Adipose tissue (tissue), 3 donors: ENCODE results near the gene LIG1. TPM values are rescaled to one million over a fixed set of nuclear protein-coding genes. Genes with fewer than 3 reads are reported as not detected.

Experiments
- H3K27ac ChIP-seq: one replicate; pipeline ENCODE4 v1.5.1; 2013; ENCODE audit warnings: low read depth, low read length
- WGBS, 3 donors: extraction: QIAGEN DNeasy Blood & Tissue Kit; methylation state at CpG; one replicate each; pipeline ENCODE4 v1.1.7; 2013; 5-methylcytosine and 5-hydroxymethylcytosine counted together
- polyA plus RNA-seq, 3 donors: library from polyadenylated mRNA; stranded (reverse); fragments of 200-250 nt; gene quantifications; one replicate each; pipeline ENCODE4 v1.2.3, GENCODE V29; 2013
- donor health status: healthy with polysubstance abuse.
- donor health status: Bipolar disorder and iron deficiency.
- donor health status: healthy.

LIG1 gene
- polyA plus RNA-seq, 3 donors, result 6.3 to 18.5 (median 7.4) TPM

DNA sequence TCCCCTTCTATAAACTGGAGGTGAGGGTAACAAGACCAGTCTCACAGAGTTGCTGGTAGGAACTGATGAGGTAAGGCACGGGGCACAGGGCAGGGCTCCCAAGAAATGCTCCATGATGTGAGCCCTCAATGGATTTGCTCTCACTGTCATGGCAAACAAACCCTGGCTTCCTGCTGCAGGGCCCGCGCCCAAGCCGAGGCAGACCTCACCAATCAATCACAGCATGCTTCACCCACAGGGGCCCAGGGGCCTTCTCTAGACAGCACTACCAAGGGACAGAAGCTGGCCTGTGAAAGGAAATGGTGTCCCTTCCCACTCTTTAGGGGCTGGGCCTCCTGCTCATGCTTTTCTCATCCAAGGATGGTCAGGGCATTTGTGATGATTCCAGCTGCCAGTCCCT lies 33.6 kb downstream of the LIG1 start:
- WGBS, 3 donors, result 90 to 98% (median 95%) methylated on average over 4 of the region's 4 CpGs
- no peak overlapping the region for H3K27ac ChIP-seq

DNA sequence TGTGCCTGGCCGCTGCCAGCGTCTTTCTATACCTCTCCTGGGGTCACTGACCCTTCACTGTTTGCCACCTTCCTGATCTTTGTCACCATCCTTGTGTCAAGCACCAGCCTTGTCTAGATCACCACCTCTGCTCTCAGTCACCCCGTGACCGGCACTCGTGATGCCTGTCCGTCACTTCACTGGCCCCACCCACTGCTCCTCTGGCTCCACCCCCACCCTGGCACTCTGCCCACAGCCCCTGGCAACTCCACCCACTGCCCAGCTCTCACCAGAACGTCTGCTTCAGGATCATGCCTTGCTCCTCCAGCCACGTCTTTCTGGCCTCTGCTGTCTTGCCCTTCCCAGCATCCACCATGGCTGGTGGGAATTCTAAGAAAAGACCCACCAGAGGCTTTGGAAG lies 34.7 kb downstream of the LIG1 start:
- no peak overlapping the region for H3K27ac ChIP-seq
- 77 to 84% (median 81%) methylated on average over 8 of the region's 8 CpGs for WGBS, 3 donors

DNA sequence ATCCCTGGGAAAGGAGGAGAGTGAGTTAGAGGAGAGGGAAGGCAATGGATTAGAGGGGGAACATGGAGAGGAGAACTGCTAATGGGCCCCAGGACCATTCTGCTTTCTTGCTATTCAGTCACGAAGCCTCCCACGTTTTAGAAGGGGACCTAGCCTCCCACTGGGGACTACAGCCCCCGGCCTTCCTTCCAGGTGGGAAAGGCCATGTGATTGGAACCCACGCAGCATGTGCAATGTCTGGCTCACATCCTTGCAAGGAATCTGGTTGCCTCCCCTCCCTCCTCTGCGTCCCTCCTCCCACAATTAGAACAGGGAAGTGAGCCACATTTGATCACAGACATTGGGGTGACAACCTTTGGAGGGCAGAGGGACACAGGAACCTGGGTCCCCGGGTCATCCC lies 37.0 kb downstream of the LIG1 start:
- WGBS, 3 donors, result 88 to 95% (median 91%) methylated on average over 6 of the region's 6 CpGs
- no peak overlapping the region for H3K27ac ChIP-seq

DNA sequence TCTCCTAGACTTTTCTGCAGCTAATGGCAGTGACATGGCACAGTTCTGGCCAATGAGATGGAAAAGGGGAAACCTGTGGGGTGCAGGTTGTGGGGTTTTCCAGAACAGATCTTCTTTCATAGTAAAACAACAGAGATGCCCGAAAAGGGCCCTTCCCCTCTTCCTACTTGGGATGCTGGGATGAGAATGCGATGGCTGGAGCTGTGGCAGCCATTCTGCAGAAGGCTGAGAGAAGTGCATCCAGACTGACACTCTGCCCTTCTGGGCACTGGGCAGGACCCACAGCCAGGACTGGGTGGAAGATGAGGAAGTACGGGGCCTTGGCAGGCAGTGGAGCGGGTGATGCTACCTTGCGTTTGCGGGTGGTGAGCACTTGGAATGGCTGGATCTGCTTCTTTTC lies 42.6 kb downstream of the LIG1 start:
- 97 to 98% (median 97%) methylated on average over 6 of the region's 6 CpGs for WGBS, 3 donors
- no peak overlapping the region for H3K27ac ChIP-seq

DNA sequence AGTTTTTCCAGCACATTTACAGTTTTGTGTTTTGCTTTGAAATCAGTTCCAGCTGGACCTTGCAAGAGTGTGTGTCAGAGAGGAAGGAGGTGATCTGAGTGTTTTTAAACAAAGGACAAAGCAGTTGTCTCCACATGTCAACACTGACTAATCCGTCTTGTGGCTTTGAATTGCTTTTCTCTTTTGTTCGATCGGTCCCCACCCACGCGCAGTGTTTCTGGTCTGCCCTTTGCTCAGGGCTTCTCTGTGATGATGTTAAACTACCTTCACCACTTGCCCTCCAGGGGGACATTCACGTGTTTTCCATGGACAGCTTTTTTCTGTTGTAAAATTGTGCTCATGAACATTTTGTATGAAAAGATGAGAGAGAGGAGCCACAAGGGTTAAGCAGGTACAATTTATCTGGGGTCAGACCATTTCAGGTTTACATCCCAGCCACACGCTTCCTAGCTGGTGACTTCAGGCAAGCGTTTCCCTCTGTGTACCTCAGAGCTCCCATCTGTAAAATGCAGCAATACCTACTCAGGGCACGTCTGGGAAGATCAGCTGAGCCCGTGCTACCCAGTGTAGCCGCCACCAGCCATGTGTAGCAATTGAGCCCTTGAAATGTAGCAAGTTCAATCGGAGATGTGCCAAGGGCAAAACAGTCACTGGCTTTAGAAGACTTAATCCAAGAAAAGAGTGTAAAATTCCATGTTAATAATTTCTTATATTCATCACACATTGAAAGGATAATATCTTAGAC lies 46.1 kb downstream of the LIG1 start:
- WGBS, 3 donors, result 70 to 80% (median 73%) methylated on average over 12 of the region's 12 CpGs
- no peak overlapping the region for H3K27ac ChIP-seq

DNA sequence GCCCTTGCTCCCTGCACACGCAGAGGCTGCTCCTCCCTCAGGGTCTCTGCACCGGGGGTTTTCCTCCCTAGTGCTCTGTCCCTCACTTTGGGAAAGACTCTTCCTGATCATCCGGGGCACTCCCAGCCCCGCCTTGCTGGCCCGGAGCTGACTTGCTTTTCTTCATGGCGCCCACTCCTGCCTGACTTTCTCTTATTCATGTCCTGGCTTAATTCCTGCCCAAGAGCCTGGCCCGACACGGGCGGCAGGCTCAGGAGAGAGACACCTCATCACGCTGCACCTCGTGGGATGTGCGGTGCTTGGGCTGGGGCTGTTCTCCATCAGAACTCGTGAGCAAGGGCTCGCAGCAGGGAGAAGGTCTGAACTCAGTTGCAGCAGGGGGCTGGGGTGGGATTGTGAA lies 47.7 kb downstream of the LIG1 start:
- WGBS, 3 donors, result 67 to 82% (median 70%) methylated on average over 14 of the region's 14 CpGs
- no peak overlapping the region for H3K27ac ChIP-seq

DNA sequence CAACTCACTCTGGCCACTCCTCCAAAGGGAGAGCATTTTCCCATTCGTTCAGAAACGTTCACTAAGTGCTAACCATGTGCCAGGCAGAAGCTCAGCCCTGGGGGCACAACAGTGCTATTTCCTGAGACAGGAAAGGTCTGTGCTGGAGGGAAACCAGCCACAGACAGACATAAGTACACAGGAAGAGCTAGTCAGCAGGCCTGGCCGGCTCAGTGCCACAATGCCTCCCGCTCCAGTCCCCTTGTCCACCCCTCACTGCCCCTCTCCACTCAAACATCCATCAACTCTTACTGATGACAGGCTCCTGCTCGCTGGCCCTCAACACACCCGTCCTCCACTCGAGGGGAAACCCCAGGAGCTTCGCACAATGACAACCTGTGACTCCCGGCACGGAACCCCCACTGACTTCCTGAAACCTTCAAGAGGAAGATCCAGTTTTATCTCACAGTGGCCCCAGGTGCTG lies 48.2 kb downstream of the LIG1 start:
- no peak overlapping the region for H3K27ac ChIP-seq
- 36 to 80% (median 50%) methylated on average over 10 of the region's 10 CpGs for WGBS, 3 donors

DNA sequence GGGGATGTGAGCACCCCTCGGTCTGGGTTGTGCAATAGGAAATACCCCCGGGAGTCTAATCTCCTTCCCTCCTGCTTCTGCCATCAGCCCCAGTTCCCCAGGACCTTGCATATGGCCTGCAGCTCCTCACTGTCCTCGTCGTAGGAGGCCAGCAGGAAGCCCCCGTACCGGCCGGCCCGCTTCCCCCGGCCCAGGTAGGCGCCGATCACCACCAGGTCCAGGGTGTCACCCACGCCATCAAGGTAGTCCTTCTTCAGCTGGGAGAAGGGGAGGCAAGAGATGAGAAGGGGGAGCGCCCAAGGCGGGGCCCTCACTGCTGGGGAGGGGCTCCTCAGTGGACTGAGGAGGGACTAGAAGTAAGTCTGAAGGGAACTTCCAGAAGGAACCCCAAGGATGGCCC lies 49.1 kb downstream of the LIG1 start:
- 84 to 95% (median 86%) methylated on average over 14 of the region's 14 CpGs for WGBS, 3 donors
- H3K27ac ChIP-seq, result no peak overlapping the region

DNA sequence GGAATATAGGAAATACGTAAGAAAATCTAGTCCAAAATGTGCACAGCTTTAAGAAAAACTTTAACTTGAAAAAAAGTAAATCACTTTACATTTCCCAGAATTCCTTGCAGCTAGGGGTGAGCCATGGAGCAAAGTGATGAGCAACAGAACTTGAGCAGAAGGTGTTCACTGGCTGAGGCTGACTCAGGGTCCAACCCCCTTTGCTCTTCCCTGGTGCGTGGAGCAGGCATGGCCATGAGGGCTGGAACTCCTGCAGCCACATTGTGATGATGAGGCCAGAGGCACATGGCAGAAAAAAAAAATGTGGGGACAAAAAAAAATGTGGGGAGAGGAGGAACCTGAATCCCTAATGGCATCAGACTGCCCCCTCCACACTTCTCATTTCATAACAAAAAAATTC lies 49.6 kb downstream of the LIG1 start:
- 98 to 100% (median 99%) methylated on average over 2 of the region's 2 CpGs for WGBS, 3 donors
- no peak overlapping the region for H3K27ac ChIP-seq

DNA sequence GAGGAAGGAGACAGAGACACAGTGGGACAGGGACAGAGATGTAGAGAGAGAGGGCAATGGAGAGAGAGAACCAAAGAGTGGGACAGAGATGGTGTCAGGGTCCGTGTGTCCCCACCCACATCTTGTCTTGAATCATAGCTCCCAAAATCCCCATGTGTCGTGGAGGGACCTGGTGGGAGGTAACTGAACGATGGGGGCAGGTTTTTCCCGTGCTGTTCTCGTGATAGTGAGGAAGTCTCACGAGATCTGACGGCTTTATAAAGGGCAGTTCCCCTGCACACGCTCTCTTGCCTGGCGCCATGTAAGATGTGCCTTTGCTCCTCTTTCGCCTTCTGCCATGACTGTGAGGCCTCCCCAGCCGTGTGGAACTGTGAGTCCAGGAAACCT lies 52.0 kb downstream of the LIG1 start:
- H3K27ac ChIP-seq, result no peak overlapping the region
- WGBS, 3 donors, result 83 to 91% (median 85%) methylated on average over 11 of the region's 11 CpGs

DNA sequence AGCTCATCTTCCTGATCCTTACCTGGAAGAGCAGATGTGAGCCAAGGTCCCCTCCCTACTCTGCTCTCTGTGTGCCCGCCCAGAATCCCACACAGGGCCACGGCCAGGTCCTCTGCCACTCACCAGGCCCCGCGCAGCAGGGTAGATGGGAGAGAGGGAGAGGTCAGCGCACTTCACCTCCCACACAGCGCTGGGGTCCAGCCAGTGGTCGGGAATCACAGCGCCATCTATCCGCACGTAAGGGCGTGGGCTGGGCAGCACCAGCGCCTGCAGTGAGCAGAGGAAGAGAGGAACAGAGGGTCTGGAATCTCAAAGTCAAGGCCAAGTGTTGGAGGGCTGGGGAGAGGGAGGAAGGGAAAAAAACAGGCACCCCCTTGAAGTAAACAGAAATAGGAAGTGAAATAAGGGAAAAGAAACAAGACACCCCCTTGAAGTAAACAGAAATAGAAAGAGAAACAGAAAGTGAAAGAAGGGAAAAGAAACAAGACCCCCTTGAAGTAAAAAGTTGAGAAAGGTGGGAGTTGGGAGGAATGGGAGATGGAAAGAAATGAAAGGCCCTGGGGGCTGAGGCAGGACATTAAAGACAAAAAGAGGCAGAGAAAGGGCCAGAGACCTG lies 52.5 kb downstream of the LIG1 start:
- 77 to 87% (median 77%) methylated on average over 12 of the region's 12 CpGs for WGBS, 3 donors
- H3K27ac ChIP-seq, result no peak overlapping the region

DNA sequence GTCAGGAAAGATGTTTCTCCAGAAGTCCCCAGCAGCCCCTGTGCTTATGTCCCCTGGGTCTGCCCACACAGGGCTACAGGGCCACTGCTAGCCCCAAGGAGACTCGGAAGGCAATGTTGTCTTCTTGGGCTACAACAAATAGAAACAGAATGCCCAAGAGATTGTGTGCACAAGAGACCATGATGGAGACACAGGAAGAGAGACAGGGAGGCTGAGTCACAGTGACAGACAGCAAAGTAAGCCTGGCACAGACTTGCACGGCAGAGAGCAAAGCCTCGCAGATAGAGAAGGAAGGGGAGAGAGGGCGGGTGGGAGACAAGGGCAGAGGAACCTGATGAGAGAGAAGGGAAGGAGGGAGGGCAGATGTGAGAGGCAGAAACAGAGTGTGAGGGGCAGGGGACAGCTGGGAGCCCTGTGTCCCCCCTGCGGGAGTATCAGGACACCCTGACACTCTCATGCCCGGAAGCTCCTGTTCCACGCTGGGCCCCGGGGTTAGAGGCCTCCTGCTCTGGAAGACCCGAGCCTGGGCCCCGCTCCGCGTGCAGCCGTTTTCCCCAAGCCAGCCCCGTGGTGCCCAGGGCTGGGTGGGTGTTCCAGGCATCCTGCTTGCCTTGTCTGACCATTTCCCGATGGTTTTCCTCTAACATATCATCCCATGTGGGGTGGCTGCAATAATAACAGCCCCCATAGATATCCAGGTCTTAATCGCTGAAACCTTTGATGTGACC lies 56.8 kb downstream of the LIG1 start:
- WGBS, 3 donors, result 83 to 87% (median 85%) methylated on average over 16 of the region's 16 CpGs
- H3K27ac ChIP-seq, result no peak overlapping the region

DNA sequence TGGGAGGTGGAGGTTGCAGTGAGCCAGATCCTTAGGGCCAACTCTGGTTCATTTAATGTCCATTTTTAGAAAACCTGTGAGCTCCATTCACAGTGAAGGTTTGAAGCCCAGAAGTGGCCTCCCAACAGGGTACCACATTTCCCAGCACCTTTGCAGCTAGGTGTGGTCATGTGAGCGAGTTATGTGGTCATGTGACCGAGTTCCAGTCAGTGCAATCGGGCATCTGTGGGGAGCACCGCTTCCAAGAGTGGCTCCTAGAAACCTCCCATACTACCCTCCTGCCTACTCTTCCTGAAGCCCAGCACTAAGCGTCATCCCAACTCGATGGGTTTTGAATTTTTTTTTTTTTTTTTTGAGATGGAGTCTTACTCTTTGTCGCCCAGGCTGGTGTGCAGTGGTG lies 58.9 kb downstream of the LIG1 start:
- H3K27ac ChIP-seq, result no peak overlapping the region
- WGBS, 3 donors, result 47 to 69% (median 64%) methylated on average over 7 of the region's 7 CpGs

DNA sequence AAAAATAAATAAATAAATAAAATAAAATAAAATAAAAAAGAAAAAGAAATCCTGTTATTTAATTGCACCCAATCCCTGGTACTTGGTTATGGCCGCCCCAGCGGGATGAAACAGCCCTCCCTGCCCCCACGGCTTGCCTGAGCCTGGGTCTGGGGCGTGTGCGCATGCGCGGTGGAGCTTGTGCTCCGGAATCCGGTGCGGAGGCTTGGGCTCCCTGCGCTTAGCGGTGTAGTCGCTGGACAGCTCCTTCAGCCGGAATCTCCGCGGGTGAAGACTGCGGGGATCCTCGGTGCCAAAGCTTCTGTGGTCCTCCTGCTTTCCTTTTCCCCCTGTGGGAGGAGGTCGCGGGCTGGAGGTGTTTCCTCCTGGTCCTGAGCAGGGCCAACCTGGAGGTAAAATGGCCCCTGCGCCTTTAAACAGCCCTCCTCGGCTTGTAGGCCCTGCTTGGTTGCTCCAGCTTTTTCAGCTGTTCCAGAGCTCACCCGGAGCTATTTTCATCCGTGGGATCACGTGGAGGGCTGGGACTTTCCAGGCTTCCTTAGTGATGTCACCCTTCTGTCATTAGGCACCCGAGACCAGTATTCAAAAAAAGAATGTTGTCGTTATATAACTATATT lies 59.7 kb downstream of the LIG1 start, which contains the start of gene PLA2G4C:
Gene PLA2G4C, minus strand, starts transcription at position 468 of the 617 bp plus-strand sequence. CDS start 4,288 bp downstream, outside the sequence.
- no peak within 1 kb of the TSS for H3K27ac ChIP-seq
- whole genome bisulfite sequencing, 3 donors, result 0 to 1% (median 0%) methylated on average over 27 of the region's 27 CpGs

DNA sequence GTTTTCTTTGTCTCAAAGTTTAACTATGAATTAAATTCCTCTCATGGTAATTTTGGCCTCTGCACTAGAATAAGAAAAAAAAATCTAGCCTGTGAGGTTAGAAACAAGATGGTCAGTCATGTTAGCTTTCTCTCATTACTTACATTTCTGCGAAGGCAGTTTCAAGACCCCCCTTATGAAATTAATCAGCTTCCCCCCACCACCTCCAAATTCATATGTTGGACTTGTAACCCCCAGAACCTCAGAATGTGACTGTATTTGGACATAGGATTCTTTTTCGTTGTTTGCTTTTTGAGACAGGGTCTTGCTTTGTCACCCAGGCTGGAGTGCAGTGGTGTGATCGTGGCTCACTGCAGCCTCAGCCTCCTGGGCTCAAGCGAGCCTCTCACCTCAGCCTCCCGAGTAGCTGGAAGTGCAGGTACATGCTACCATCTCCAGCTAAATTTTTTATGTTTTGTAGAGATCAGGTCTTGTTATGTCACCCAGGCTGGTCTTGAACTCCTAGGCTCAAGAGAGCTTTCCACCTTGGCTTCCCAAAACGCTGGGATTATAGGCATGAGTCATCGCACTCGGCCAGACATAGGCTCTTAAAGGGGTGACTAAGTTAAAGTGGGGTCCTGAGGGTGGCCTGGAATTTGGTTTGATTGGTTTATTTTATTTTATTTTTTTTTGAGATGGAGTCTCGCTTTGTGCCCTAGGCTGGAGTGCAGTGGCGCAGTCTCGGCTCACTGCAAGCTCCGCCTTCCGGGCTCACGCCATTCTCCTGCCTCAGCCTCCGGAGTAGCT lies 61.0 kb downstream of the LIG1 start:
- no peak overlapping the region for H3K27ac ChIP-seq
- 85 to 89% (median 86%) methylated on average over 15 of the region's 15 CpGs for WGBS, 3 donors

DNA sequence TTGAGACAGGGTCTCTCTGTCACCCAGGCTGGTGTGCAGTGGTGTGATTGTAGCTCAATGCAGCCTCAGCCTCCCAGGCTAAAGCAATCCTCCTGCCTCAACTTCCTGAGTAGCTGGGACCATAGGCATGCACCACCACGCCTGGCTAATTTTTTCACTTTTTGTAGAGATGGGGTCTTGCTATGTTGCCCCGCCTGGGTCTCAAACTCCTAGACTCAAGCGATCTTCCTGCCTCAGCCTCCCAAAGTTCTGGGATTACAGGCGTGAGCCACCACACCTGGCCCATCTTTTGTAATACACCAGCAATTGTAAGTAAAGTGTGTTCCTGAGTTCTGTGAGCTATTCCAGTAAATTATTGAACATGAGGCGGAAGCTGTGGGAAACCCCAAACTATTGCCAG lies 66.2 kb downstream of the LIG1 start:
- no peak overlapping the region for H3K27ac ChIP-seq
- 91 to 99% (median 97%) methylated on average over 5 of the region's 5 CpGs for WGBS, 3 donors

DNA sequence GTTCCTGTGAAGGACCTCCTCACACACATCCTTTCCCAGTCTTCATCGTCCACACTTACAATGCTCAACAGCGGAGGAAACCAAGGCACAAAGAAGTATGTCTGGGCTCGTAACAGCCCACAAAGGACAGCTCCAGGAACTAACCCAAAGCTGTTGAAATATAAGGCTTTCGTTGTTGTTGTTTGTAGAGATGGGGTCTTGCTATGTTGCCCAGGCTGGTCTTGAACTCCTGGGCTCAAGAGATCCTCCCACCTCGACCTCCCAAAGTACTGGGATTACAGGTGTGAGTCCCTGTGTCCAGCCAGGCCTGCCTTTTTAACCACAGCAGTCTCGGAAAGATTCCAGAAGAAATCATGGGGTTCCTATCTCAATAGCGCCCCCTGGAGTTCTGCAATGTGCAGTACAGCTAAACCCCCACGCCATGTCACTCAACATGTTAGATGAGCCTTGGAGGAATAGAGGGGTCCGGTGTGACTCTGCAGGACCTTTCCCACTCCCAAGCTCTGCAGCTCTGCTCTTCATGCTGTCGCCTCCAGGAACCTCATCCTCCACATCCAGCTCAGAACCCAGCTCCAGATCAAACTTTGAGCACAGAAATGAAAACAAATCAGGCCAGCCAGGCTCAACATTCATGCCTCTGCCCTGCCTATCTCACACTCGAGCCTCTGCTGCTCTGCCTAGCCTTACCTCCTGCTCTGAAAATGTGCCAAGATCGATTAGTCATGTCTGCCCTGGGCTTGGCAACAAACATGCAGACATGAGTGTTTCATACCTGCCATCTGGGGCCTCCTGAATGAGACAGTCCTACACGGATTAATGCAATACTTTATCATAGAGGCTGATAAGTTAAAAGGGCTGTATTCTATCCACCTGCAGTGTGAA lies 67.0 kb downstream of the LIG1 start:
- H3K27ac ChIP-seq, result no peak overlapping the region
- 55 to 68% (median 66%) methylated on average over 13 of the region's 13 CpGs for WGBS, 3 donors
